H7 (cell line): ENCODE results near the gene KLHL30. TPM values are rescaled to one million over a fixed set of nuclear protein-coding genes. Genes with fewer than 3 reads are reported as not detected.

Experiments used
- DNase-seq: peaks from one replicate; pipeline ENCODE4 v3.0.0; 2012
- H3K27me3 ChIP-seq: 2 replicates; pipeline ENCODE4 v1.6.0; 2011; ENCODE audit warnings: mild to moderate bottlenecking, low read length; ENCODE audit not compliant: control insufficient read depth, insufficient read depth
- H3K36me3 ChIP-seq: replicated peaks from 2 replicates; pipeline ENCODE4 v1.5.1; 2011; ENCODE audit warnings: low read length; ENCODE audit not compliant: control insufficient read depth, insufficient read depth
- H3K4me3 ChIP-seq: 2 replicates; pipeline ENCODE4 v1.5.1; 2011; ENCODE audit warnings: low read depth, mild to moderate bottlenecking, control low read depth, low read length, moderate library complexity; ENCODE audit not compliant: insufficient read depth
- total RNA-seq: library from RNA; depleted of rRNA; stranded (reverse); fragments of >200 nt; shearing (Covaris generic); gene quantifications from 2 replicates; pipeline ENCODE4 v1.2.3, GENCODE V29; 2014

KLHL30 gene
- total RNA-seq, 1 experiment from 2014 or later, result 0.10 TPM

DNA sequence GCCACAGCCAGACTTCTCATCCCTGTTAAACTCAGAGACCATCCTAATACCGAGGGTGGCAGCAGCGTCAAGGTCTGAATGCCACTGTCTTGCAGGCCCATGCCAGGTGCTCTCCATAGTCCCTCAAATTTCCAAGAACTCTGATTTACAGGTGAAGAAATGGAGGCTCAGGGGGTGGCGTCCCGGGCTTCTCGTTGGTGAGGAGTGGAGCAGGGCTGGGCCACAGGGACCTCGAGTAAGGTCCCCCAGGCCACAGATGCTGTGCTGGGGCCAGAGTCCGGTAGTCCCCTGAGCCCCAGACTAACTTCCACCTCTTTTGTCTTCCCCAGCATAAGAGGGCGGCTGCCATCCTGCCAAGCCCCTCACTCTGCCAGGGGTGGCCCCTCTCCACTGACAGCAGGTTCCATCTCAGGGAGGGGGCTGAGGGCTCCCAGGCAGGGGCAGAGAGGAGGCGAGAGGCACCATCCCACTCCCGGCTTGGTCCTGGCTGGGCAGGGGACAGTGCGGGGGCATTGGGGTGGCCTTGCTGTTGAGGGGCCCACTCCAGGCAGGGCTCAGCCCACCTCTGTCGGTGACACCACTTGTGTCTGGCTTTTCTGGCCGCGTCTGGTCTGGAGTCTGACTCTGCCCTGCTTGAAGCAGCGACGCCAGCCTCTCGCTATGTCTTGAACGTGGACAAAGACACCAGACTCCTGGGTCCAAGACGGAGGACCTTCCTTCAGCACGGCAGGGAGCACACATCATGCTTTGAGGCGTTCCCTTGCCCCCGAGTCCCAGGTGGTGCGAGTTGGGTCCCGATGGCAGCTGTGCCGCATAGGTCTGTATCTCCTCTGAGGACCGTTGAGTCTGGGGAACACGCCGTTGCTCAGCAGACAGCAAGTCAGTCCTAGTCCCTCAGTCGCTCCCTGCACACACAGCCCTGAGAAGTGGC lies 15.9 kb upstream of the KLHL30 start:
- Histone ChIP-seq H3K27me3 (peaks cover under 1% of the 10 kb centered on the region; the same call in 1 of the 2 replicates), H3K4me3 (no peak overlapping the region), H3K36me3 (no peaks in the 10 kb centered on the region)
- no peak for DNase-seq

DNA sequence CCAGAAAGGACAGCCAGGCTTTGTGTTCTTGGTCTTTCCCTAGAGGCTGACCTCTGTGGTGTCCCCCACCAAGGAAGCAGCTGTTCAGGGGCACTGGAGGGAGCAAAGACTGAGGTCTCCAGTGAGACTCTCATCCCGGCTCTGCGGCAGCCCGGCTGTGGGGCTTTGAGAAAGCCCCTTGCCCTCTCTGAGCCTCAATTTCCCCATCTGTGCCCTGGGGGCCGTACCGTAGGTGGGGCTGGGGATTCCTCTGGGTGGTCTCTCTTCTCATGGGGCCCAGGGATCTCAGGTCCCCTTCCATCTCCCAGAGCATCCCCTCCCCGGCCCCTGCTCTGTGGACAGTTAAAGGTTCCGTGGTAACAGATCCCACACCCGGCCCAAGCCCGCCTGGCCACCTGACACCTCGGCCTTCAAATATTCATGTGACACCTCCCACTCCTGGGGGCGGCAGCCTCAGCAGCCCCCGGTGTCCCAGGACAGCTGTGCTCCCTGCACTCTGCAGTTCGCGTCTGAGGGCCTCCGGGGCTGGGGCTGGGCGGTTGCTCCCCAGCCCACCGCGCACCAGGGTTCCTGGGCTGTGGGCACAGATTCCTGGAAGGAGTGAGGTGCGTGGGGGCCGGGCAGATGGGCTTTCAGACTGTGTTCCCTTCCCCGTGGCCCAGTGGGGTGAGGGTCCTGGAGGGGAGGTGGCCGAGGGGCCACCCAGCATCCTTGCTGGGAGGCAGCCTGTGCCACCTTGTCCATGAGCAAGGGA lies 15.1 kb upstream of the KLHL30 start:
- no peak for DNase-seq
- Histone ChIP-seq H3K4me3 (no peak overlapping the region), H3K36me3 (no peaks in the 10 kb centered on the region)

DNA sequence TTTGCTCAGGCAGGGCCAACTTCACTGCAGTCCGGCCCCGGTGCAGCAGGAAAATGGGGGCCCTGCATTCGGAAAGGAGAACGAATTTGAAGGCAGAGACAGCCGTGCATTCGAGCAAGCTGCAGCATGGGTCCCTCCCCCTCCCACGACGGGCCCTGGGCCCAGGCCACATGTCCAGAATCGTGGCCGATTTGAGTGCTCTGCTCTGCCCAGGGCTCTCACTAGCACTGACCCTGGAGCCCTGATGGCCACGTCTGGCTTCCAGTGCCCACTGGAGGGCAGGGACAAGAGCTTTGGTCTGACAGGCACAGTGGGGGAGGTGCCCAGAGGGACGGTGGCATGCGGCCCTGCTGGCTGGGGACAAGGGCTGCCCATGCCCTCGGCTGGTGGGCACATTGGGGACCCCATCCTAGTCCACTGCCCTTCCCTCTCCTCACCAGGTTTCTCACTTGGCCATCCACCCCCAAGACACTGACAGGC lies 14.4 kb upstream of the KLHL30 start:
- H3K4me3 ChIP-seq, result no peak overlapping the region
- DNase-seq, result no peak
- H3K36me3 ChIP-seq, result no peaks in the 10 kb centered on the region
- no peaks in the 10 kb centered on the region for H3K27me3 ChIP-seq

More for the DNA sequence above, 15.1 kb upstream of the KLHL30 start:
- H3K27me3 ChIP-seq, result no peaks in the 10 kb centered on the region

DNA sequence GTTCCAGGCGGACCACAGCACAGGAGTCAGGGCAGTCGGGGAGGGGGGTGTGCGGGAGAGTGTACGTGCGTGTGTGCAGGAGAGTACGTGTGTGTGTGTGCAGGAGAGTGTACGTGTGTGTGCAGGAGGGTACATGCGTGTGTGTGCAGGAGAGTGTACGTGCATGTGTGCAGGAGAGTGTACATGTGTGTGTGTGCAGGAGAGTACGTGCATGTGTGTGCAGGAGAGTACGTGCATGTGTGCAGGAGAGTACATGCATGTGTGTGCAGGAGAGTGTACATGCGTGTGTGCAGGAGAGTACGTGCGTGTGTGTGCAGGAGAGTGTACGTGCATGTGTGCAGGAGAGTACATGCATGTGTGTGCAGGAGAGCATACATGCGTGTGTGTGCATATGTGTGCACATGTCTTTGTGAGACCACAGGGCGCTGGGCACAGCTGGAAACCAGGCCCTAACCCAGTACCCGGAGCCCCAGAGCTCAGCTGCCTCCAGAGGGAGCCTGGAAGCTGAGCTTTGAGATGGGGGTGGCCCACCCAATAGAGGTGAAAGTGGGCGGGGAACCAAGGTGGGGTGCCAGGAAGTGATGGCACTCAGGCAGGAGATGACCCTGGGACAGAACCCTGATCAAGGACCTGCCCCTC lies 13.9 kb upstream of the KLHL30 start:
- no peak overlapping the region for H3K4me3 ChIP-seq
- no peaks in the 10 kb centered on the region for H3K27me3 ChIP-seq
- no peak for DNase-seq
- no peaks in the 10 kb centered on the region for H3K36me3 ChIP-seq

DNA sequence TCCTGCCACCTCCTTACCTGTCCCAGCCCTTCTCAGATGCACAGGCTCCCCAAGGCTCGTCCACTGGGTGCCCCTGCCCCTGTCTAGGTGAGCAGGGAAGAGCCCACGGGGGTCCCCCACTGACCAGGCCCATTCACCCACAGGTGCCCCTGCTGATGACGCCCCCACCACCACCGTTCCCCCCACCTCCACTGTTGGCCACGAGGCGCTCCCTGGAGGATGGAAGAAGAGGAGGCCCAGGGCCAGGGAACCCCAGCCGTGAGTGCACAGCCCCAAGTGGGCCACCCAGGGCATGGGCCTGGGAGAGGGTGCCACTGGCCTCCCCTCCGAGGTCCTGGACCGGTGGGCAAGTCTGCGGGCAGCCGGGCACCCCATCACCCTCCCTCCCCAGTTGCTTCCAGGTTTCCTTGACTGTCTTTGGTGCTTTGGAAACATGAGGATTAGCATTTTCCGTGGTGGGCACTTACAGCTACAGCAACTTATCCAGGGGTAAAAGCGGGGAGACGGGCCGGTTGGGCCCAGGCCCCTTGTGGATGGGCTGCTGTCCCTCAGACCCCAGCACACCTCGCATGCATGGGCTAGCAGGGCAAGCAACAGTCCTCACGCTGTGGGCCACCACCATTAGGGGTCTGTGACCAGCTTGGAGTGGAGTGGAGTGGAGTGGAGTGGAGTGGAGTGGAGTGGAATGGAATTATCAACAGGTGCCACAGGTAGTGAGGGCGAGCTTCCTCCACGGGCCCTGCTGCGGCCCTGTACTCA lies 13.2 kb upstream of the KLHL30 start:
- no peaks in the 10 kb centered on the region for H3K27me3 ChIP-seq
- no peak overlapping the region for H3K4me3 ChIP-seq
- H3K36me3 ChIP-seq, result no peaks in the 10 kb centered on the region
- no peak for DNase-seq

DNA sequence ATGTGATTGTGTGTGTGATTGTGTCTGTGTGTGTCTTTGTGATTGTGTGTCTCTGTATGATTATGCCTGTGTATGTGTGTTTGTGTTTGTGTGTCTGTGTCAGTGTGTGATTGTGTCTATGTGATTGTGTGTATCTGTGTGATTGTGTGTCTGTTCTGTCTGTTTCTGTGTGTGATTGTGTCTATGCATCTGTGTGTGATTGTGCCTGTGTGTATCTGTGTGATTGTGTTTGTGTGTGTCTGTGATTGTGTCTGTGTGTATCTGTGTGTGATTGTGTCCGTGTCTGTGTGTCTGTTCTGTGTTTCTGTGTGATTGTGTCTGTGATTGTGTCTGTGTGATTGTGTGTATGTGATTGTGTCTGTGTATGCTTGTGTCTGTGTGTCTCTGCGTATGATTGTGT lies 12.1 kb upstream of the KLHL30 start:
- DNase-seq, result no peak
- H3K4me3 ChIP-seq, result no peak overlapping the region
- H3K27me3 ChIP-seq, result no peaks in the 10 kb centered on the region
- H3K36me3 ChIP-seq, result no peaks in the 10 kb centered on the region

DNA sequence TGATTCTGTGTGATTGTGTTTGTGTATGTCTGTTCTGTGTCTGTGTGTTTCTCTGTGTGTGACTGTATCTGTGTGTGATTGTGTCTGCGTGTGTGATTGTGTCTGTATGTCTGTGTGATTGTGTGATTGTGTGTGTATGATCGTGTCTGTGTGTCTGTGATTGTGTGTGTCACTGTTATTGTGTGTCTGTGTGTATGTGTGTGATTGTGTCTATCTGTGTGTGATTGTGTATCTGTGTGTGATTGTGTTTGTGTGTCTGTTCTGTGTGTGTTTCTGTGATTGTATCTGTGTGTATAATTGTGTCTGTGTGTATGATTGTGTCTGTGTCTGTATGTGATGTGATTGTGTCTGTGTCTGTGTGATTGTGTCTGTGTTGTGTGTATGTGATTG lies 11.7 kb upstream of the KLHL30 start:
- Histone ChIP-seq H3K36me3 (no peaks in the 10 kb centered on the region), H3K4me3 (no peak overlapping the region), H3K27me3 (no peaks in the 10 kb centered on the region)
- no peak for DNase-seq

DNA sequence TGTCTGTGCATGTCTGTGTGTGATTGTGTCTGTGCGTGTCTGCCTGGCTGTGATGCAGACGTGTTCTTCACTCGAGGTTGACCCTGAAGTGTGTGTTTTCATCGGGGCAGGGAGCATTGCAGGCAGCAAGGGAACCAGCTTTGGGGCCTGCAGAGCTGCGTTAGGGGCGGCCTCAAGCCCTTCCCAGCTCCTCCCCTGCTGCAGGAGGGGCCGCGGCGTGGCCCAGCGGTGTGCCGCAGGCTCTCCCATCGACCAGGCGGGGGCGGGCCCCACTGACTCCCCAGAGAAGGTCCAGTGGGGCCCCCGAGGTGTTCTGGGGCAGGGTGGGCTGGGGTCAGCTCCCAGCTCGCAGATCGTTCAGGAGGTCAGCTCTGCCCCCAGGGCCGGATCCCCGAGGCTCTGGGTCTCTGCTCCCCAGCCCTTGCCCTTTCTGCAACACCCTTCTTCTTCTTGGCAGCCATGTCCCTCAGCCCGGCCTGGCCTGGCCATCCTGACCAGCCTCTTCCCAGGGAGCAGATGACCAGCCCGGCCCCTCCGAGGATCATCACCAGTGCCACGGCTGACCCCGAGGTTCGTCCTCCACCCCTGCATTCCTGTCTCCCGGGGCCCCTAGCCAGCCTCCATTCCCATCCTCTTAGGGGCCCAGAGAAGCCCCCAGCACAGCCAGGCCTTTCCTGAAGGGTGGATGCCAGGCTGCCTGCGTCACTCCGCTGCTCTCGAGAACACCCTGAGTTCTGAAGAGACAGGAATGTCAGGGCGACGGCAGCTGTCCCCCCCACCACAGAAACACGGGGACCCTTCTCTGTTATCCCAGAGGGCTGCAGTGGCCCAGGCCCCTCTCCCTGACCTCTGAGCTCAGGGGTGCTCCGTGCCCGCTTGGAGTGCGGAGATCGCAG lies 11.1 kb upstream of the KLHL30 start:
- Histone ChIP-seq H3K27me3 (no peaks in the 10 kb centered on the region), H3K4me3 (no peak overlapping the region), H3K36me3 (no peaks in the 10 kb centered on the region)
- peak; percentile 87 for DNase-seq

DNA sequence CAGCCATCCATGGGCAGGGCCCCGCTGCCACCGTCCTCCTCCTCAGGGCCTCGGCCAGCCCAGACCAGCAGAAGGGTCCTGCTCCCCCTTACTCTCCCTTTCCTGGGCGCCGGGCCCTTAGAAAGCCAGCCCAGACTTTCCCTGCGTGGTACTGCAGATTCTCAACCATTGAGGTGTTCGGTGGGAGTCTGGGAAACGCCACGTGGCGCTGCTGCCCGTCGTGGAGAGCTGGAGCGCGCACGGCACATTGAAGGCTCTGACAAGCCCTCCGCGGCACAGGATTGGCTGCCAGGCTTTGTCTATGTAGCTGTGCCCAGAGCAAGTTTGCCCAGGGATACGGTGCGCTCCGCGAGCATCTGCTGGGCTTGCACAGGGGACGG lies 10.4 kb upstream of the KLHL30 start:
- Histone ChIP-seq H3K27me3 (no peaks in the 10 kb centered on the region), H3K4me3 (no peak overlapping the region; the same call in 1 of the 2 replicates), H3K36me3 (no peaks in the 10 kb centered on the region)
- no peak for DNase-seq

DNA sequence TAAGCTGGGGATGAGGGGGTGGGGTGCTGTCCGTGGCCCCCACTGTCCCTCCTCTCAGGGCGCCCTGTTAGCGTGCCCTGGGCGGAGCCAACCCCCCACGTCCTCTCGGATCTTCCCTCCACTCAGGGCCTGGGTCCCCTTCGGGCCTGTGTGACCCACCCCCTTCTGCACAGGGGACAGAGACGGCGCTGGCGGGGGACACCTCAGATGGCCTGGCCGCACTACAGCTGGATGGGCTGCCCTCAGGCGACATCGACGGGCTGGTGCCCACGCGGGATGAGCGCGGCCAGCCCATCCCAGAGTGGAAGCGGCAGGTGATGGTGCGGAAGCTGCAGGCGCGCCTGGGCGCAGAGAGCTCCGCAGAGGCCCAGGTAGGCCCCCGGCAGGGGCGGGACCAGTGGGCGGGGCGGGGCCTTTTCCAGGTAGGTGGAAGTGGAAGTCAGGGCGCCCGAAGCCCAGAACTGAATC lies 9.9 kb upstream of the KLHL30 start:
- H3K36me3 ChIP-seq, result no peaks in the 10 kb centered on the region
- H3K27me3 ChIP-seq, result no peaks in the 10 kb centered on the region
- DNase-seq, result peak; percentile 96
- no peak overlapping the region; the same call in 1 of the 2 replicates for H3K4me3 ChIP-seq

DNA sequence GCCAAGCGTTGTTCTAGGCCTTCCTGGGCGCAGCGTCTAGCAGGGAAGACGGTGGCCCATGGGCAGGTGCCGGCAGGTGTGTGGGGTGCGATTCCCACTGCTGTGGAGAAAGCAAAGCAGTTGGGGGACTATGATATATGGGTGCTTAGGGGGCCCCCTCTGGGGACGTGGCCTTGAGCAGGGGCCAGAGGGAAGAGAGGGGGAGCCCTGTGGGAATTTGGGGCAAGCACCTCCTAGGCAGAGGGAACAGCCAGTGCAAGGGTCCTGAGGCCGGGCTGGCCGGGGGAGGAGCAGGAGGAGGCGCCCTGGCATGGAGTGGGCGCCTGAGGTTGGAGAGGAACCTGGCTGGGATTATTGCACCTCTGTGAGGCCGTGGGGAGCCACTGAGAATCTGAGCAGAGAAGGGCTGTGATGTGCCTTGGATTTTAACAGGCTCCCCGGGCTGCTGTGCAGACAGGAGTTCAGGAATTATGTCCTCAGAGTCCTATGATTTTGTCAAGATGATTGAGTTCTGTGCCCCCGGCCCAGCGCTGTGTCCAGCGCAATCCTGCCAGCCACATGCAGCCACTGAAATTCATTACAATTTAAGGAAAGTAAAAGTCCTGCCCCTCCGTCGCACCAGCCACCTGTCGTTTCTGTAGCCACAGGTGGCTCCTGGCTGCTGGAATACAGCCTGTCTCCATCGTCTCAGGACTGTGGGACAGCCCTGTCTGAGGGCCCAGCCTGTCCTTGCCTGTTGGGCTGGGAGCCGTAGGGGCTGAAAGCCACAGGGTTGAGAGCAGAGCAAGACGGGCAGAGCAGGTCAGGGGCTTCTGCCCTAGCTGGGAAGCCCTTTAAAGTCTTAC lies 9.1 kb upstream of the KLHL30 start:
- no peak for DNase-seq
- no peaks in the 10 kb centered on the region for H3K27me3 ChIP-seq
- no peaks in the 10 kb centered on the region for H3K36me3 ChIP-seq
- H3K4me3 ChIP-seq, result no peak overlapping the region

DNA sequence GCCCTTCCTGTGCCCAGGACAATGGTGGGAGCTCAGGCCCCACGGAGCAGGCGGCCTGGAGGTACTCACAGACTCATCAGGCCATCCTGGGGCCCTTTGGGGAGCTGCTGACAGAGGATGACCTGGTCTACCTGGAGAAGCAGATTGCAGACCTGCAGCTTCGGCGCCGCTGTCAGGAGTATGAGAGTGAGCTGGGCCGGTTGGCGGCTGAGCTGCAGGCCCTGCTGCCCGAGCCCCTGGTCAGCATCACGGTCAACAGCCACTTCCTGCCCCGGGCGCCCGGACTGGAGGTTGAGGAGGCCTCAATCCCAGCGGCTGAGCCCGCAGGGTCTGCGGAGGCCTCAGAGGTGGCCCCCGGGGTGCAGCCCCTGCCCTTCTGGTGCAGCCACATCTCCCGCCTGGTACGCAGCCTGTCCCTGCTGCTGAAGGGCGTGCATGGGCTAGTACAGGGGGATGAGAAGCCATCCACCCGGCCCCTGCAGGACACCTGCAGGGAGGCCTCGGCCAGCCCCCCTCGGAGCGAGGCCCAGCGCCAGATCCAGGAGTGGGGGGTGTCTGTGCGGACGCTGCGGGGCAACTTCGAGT lies 8.3 kb upstream of the KLHL30 start:
- Histone ChIP-seq H3K36me3 (no peaks in the 10 kb centered on the region), H3K27me3 (no peaks in the 10 kb centered on the region), H3K4me3 (no peak overlapping the region)
- no peak for DNase-seq
